Activated gamma-delta T cell treated with Interleukin-2 at 50 U/mL for 16 hours (primary cell): ENCODE measurements around the gene NTSR2.
"Not testable (repeated sequence)": the region's sequence is repeated elsewhere in the genome, so short reads cannot be mapped to it uniquely, and the experiment has no call there.

Experiments used
- DNase-seq: peaks from one replicate; pipeline ENCODE4 v3.0.0-alpha.2; 2020

Gene NTSR2

DNA sequence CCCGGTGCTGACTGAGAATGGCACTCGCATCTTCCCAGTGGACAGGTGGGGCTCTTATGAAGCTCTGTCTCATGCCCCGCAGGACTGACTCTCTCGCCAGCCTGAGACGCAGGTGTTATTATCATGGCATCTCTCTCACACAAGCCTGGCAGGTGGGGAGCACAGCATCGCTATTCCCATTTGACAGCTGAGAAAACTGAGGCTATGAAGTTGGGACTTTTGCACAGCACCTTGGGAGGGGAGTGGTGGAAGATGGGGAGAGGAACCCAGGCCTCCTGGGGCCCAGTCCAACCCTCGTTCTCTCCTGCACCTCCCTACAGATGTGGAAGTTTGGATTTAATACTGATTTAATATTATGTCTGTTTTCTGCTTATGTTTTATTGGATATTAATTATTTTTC lies 9.0 kb upstream of the NTSR2 start:
- no peak for DNase-seq

DNA sequence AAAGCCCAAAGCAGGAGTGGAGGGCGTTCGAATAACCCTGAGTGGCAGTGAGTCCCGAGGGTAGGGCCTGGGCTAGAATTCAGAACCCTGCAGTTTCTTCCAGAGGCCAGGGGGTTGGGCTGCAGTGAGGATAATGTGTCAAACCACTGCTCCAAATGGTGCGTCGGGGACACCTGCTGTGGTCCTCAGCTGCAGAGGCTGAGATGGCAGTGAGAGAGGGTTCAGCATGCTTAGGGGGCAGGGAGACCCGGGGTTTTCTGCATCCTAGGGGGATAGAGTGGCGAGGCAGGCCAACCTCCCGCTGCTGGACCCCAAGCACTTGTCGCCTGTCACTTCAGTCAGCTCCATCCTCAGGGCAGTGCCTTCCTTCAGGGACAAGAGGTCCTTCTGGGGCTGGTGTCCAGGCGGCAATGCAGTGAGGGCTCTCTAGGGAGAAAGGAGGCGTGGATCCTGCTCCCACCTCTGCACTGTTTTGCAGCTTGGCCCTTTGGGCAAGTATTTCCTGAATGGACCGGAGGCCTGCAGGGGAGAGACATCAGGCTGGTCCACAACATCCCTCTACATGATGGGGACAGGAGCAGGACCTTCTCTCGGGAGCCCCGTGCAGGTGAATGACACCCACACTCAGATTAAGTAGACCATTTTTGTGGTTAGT lies 8.4 kb upstream of the NTSR2 start:
- DNase-seq, result no peak

- DNase-seq, result no peak
Measured at GRCh38 chr2:11677136-11678055, 7.4 kb upstream of the NTSR2 start.

GRCh38 chr2:11676640-11677039 lies 6.6 kb upstream of the NTSR2 start:
- no peak for DNase-seq

GRCh38 chr2:11675423-11676112 lies 5.6 kb upstream of the NTSR2 start:
- DNase-seq, result no peak

GRCh38 chr2:11674983-11675382 lies 5.0 kb upstream of the NTSR2 start:
- no peak for DNase-seq

GRCh38 chr2:11672407-11672806 lies 2.4 kb upstream of the NTSR2 start:
- DNase-seq, result no peak

DNA sequence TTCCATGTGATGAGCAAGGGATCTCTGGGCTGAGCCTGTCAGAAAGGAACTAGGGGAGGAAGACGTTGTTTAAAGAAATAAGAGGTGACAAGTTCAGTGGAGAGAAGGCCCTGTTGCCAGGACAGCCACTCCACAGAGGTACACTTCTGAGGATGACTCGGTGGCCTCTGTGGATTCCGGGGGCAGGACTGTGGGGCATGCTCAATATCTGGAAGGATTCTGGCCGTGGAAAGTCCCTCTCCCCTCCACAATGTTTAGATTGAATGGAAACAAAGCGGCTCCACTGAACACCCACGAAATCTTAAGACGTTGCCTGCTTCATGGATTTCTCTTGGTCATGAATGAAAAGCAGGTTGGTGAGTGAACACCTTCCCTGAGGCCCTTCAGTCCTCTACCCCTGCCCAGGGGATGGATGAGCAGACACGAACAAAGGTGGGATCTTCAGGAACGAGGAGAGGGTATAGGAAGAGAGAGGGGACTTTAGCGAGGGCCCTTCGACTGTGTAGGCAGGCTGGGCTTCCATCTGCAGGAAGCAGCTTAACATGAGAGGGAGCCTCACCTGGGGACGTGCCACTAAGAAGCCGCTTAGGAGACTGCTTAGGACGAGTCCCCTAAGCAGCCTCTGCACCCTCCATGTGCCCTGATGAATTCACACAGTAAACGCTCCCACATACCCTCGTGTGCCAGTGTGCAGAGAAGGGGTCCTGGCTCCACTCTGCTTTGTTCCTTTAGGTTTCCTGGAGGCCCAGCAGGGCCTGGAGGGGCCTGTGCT lies 1.9 kb downstream of the NTSR2 start:
- DNase-seq, result no peak

DNA sequence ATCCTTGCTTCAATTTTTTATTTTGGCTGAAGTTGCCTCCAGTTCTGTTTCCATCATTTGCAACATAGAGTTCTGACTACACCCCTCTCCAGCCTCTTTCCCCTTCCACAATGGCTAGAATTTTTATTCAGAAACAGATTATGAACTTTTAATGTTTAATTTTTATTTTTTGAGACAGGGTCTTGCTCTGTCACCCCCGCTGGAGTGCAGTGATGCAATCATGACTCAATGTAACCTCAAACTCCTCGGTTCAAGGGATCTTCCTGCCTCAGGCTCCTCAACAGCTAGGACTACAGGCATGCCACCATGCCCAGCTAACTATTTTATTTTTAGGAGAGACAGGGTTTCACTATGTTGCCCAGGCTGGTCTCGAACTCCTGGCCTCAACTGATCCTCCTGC lies 2.8 kb downstream of the NTSR2 start:
- DNase-seq, result no peak

DNA sequence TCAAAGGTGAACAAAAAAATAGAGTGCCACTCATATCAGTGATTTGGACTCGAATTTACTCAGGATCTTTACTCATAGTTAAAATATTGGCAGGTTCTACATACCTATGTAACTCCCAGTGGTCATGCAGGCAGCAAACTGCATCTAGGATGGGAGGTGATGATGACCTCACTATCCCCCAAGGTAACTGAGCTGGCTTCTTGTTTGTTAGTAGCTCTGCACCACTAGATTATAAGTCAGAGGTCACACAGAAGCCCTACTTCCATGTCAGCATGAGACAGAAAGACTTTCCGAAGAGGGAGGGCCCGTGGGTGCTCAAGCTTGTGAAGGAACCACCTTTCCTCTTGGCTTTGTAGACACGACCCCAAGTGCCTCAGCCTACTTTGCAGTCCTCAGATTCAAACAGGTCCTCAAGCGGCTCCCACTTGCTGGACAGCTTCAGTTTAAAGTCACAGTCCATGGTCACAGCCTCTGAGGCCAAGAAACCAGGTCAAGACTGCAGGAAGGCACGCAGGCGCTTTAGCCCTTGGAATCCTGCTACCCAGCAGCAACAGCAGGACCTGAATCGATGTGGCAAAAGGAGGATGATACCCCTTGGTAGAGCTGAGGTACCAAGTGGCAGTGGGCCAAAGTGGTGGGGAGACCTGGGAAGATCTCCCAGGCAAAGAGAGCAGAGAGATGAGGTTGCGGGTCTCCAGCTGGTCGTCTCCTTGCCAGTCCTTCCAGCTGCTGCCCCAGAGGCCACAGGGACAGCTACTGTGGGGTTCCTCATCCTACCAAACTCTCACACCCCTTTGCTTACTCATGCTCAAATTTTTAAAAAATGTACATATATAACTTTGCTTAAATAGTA lies 4.3 kb downstream of the NTSR2 start:
- no peak for DNase-seq

DNA sequence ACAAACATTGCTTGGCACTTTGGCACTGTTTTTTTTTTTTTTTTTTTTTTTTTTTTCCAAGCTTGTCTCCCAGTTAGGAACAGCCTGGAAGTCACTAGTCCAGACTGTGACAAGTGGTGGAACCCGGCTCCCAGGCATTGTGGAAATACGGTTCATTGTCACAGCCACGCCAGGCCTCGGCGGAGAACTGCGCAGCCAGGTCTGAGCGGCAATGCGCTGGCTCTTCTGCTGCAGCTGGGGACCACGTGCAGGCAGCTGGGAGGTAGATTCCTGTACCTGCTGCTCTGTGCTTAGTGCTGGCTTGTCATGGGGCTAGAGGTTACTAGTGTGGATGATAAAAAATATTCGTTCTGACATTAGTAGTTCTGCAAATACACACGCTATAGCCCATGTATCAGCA lies 5.0 kb downstream of the NTSR2 start:
- no peak for DNase-seq

GRCh38 chr2:11663427-11663826 lies 6.6 kb downstream of the NTSR2 start:
- DNase-seq, result no peak

- no peak for DNase-seq
Measured at GRCh38 chr2:11662882-11663281, 7.1 kb downstream of the NTSR2 start.

DNA sequence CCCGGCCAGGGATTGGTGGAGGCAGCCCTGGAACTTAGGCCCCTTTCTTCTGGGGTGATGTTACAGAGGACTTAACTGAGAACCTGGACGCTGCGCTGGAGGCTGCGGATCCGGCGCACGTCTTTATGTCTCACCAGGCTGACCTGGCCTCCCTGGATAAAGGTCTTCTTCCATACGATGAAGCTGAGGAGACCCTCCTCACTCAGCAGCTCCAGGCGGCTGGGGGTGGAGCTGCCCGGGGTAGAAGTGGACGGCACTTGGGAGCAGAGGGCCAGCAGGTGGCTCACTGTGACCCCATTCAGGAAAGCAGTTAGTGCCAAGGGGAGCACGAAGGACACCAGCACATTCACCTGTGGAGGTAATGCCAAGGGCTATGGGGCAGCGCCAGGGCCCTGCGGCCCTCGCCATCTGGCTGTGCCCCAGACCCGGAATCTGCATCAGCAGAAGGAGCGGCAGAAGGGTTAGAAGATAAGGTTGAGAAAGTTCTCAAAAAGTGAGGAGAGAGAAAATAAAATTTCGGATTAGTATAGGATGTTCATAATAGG lies 8.0 kb downstream of the NTSR2 start:
- no peak for DNase-seq

DNA sequence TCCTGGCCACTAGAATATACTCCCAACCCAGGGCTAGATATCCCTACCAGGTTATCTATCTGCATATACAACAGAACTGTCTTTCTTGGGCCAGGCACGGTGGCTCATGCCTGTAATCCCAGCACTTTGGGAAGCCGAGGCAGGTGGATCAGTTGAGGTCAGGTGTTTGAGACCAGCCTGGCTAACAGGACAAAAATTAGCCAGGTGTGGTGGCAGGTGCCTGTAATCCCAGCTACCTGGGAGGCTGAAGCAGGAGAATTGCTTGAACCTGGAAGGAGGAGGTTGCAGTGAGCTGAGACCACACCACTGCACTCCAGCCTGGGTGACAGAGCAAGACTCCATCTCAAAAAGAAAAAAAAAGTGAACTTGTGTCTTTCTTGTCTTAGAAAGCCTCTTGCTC lies 9.6 kb downstream of the NTSR2 start:
- not testable (repeated sequence) for DNase-seq

- no peak for DNase-seq
Measured at GRCh38 chr2:11659851-11660250, 10.1 kb downstream of the NTSR2 start.

- DNase-seq, result no peak
Measured at GRCh38 chr2:11659115-11659475, 10.9 kb downstream of the NTSR2 start.

DNA sequence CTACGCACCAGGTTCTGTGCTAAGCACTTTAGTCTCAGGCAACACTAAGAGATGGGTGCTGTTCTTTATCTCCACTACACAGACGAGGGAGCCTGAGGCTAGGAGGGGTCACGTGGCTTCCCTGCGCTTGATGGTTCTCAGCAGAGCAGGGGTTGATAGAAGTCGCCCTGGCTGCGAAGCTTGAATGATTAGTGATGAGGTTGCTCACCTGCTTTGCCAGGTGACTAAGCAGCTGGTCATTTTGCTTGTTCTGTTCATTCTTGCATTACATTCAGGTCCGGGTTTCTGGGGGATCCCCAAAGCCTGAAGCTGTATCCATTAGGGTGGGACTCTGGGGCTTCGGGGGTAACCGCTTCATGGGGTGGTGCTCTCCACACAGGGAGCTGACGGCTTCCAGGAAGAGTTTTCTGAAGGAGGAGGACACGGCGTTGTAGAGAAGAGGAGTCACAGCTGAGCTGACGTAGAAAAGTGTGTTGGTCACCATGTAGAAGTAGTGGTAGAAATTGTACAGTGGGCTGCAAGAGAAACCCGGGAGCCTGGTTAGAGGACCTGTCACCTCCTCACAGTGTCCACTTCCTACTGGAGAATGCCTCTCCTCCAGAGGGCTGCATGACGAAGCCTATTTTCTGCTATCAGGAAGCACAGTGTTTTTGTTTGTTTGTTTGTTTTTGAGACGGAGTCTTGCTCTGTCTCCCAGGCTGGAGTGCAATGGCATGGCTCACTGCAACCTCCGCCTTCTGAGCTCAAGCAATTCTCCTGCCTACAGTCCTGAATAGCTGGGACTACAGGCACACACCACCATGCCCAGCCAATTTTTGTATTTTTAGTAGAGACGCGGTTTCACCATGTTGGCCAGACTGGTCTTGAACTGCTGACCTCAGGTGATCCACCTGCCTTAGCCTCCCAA lies 11.5 kb downstream of the NTSR2 start:
- DNase-seq, result no peak

- no peak for DNase-seq
Measured at GRCh38 chr2:11657646-11658045, 12.3 kb downstream of the NTSR2 start.

DNA sequence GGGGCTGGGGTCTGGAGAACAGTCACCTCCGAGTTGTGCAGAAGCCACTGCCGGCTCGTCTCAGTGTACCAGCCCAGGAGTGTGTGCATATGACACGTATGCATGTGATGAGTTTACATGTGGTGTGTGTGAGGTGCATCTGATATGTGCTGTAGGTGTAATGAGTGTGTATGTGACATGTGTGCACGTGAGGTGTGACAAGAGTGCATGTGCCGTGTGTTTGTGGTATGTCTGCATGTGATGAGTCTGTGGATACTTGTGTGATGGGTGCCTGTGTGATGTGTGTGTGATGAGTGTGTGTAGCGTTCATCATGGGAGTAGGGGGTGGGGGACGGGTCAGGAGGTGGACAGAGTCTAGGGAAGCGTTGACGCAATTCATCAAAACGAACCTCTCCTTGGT lies 12.8 kb downstream of the NTSR2 start:
- DNase-seq, result no peak

DNA sequence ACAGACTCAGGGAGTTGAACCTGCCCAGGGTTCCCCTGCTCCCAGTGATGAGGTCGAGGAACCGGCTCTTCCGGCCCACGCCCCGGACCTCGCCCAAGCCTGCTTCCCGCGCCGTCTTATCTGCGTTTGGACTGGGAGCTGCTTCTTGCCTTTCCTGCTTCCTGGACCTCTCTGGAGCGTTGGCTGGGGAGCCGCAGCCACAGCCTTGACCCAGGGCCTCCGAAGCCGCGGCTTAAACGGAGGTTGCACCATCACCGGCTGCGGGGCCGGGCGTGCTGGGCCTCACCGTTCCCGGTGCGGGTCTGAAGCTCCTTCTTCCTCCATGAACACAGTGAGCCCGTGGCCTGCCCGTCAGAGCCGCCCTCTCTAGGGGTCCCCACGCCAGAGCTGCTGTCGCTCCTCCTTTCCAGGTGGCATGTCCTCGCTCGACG lies 13.3 kb downstream of the NTSR2 start:
- no peak for DNase-seq
